Measurements from ENCODE around the gene KRTAP10-5. TPM values are rescaled to one million over a fixed set of nuclear protein-coding genes. Genes with fewer than 3 reads are reported as not detected.
"Not testable (repeated sequence)": the region's sequence is repeated elsewhere in the genome, so short reads cannot be mapped to it uniquely, and the experiment has no call there.

Gene KRTAP10-5
- total RNA-seq, 1 donor from 2014 or later = not detected

- no peak for DNase-seq
Measured at GRCh38 chr21:44571844-44572782, 8.3 kb downstream of the KRTAP10-5 start.

- no peak for DNase-seq
Measured at GRCh38 chr21:44571296-44571695, 9.1 kb downstream of the KRTAP10-5 start.

DNA sequence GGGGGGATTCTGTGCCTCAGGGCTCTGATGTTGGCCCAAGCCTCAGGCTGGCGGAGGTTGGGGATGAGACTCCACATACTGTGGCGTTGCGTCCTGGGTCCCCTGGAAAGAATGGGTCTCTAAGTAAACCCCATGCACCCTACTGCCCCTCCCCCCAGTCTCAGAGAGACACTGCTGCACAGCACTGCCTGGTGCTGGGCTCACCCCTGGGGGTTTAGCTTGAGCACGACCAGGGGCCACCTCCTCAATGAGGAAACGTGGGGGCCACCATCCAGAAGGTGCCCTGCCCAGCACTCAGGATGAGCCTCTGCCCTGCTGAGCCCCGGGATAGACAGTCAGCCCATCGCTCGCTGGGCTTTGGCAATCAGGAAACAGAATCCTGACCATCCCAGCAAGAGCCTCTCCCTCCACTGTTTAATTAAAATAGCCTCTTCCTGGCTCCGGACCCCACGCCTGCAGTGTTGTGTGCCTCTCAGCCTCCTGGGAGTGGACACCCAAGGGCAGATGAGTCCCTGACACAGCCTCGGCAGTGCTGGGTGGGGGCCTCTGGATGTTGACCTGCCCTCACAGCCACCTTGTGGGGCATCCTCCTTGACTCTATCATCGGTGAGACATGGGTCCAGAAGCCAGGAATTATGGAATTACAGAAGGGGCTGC, 10.4 kb downstream of the KRTAP10-5 start:
- no peak for DNase-seq

GRCh38 chr21:44568667-44569556, 11.5 kb downstream of the KRTAP10-5 start:
- DNase-seq = no peak

- DNase-seq = no peak
Measured at GRCh38 chr21:44568261-44568660, 12.1 kb downstream of the KRTAP10-5 start.

GRCh38 chr21:44567481-44568171, 12.8 kb downstream of the KRTAP10-5 start:
- no peak for DNase-seq

GRCh38 chr21:44566403-44566802, 14.0 kb downstream of the KRTAP10-5 start:
- DNase-seq = no peak

- no peak for DNase-seq
Measured at GRCh38 chr21:44564886-44565598, 15.4 kb downstream of the KRTAP10-5 start.

DNA sequence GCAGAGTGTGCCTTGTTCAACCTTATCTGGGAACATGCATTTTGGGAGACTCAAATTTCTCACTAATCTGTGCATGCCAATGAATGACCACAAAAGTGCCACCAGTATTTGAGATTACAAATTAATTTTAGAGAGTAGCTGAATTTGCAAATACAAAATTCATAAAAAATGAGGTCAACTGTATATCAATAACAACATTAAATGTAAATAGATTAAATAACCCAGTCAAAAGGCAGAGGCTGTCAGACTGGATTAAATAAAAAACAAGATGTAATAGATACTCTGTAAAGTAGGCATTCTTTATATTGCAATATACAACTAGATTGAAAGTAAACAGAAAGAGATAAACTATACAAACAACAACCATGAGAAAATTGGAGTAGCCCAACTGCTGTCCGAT, 16.3 kb downstream of the KRTAP10-5 start:
- no peak for DNase-seq

- no peak for DNase-seq
Measured at GRCh38 chr21:44558695-44559094, 21.7 kb downstream of the KRTAP10-5 start, which contains the start of gene KRTAP10-3. TSS of gene KRTAP10-3 (minus strand) at chr21:44558795. CDS start at chr21:44558715, 80 bp downstream.

GRCh38 chr21:44558329-44558675, 22.1 kb downstream of the KRTAP10-5 start:
- not testable (repeated sequence) for DNase-seq

- DNase-seq = no peak
Measured at GRCh38 chr21:44557491-44558328, 22.7 kb downstream of the KRTAP10-5 start.

- no peak for DNase-seq
Measured at GRCh38 chr21:44556879-44557278, 23.5 kb downstream of the KRTAP10-5 start.

DNA sequence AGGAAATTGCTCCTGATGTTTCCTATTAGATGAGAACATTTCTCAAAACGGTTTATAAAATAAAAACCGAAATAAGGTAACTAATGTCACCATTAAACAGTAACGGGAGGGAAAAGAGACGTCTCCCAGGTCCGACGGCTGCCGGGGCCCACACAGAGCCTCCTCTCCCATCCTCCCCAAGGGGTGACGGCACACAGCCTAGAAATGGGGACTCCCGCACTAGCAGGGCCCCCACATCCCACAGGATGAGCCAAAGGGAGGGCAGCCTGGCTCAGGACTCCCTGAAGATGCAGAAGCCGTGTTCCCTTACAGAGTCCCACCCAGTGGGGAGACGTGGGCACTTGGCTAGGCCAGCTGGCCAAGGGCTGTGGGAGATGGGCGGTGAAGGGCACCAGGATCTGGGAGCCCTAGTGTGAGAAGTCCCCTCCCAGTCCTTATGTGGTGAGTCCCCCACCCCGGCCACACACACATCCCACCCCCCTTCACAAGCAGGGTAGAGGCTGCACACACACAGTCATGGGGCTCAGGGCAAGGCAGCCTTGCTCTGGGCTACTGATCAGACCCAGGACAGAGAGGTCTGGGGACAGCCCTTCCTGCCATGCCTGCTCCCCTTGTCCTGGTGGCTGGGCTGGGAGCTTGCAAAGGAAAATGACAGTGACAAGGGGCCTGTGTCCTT, 25.1 kb downstream of the KRTAP10-5 start:
- no peak for DNase-seq

GRCh38 chr21:44552681-44553080, 27.7 kb downstream of the KRTAP10-5 start:
- DNase-seq = no peak

- DNase-seq = no peak
Measured at GRCh38 chr21:44552136-44552535, 28.3 kb downstream of the KRTAP10-5 start.

GRCh38 chr21:44551340-44551961, 29.0 kb downstream of the KRTAP10-5 start, which contains the start of gene KRTAP10-2:
TSS of gene KRTAP10-2 (minus strand) at chr21:44551505. CDS start at chr21:44551458, 47 bp downstream.
- no peak for DNase-seq

DNA sequence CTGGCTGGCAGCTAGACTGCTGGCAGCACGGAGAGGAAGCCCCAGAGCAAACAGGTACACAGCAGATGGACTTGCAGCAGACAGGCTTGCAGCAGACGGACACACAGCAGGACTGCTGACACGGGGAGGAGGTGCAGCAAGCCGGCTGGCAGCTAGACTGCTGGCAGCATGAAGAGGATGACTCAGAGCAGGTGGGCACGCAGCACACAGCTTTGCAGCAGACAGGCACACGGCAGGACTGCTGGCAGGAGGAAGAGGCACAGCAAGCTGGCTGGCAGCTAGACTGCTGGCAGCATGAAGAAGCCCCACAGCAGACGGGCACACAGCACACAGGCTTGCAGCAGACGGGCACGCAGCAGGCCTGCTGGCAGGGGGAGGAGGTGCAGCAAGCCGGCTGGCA, 29.6 kb downstream of the KRTAP10-5 start:
- DNase-seq = no peak

- DNase-seq = not testable (repeated sequence)
Measured at GRCh38 chr21:44550285-44550684, 30.1 kb downstream of the KRTAP10-5 start.

All from skin of body (tissue), 2 donors.